SK-N-MC (cell line): ENCODE results near the gene SLC4A7.

Source experiments
- EZH2 ChIP-seq: fragments of 200-600 bp; sonication (generic); IDR thresholded peaks from one replicate; pipeline ENCODE4 v1.6.1; 2017; ENCODE audit warnings: antibody characterized with exemption
- FOXP2 ChIP-seq: optimal IDR thresholded peaks from 2 replicates; pipeline ENCODE3; 2011; ENCODE audit warnings: mild to moderate bottlenecking, moderate library complexity; ENCODE audit not compliant: insufficient read depth; ENCODE audit errors: extremely low read length, control extremely low read depth
- POLR2AphosphoS5 ChIP-seq: IDR thresholded peaks from 2 replicates; pipeline ENCODE4 v1.6.1; 2012; ENCODE audit warnings: mild to moderate bottlenecking, low read depth, low read length, borderline replicate concordance

DNA sequence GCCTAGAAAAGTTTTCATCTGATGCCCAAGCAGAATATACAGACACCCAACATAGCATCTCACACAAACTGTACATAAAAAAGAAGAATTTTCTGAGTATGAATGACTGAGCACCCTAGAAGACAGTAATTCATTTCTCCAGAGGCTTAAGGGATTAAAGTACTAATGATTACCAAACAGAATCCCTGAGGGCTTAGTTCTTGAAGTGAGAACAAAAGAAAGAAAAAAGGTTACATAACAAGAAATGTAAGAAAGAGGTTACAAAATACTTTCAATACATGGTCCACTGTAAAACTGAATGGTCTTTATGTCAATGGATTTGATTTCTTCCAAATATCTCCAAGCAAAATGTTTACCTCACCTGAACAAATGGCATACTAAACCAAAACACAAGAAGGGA is 105.9 kb downstream of the SLC4A7 start:
- TF ChIP-seq POLR2AphosphoS5 (no peak), EZH2 (no peak), FOXP2 (no peak)
